HG02943 (cell line): Measurements from ENCODE around the gene KAZN.

ENCODE experiments used
- ATAC-seq: cut with Tn5 transposase; IDR thresholded peaks from one replicate; pipeline ENCODE4 v1.9.1; 2021; ENCODE audit warnings: mild to moderate bottlenecking, low read depth, moderate library complexity; ENCODE audit not compliant: unreplicated experiment

Gene KAZN

DNA sequence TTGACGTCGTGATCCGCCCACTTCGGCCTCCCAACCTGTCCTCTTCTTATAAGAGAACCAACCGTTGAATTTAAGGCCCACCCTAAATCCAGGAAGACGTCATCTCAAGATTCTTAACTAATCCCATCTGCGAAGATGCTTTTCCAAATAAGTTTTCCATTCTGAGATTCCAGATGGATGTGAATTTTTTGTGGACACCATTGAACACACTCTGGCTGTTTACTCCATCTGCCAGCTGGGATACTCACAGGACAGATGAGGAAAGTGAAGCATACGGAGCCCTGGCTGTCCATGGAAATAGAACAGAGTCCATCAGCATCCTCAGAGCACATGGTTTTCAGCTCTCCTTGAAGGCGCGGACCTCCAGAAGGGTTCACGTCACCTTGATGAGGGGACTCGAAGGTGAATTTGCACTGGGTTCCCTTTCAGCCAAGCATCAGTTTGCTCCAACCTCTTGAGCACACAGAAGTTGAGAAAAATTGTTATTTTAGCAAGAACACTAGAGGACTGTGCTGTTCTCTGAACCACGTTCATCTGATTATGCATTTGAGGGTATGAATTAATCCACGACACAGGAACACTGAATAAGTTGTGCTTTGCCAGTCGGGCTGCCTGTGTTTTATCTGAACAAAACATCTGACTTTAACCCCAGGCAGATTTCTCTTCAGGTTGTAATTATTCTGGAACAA is 68.6 kb downstream of the KAZN start:
- ATAC-seq, result no peak

DNA sequence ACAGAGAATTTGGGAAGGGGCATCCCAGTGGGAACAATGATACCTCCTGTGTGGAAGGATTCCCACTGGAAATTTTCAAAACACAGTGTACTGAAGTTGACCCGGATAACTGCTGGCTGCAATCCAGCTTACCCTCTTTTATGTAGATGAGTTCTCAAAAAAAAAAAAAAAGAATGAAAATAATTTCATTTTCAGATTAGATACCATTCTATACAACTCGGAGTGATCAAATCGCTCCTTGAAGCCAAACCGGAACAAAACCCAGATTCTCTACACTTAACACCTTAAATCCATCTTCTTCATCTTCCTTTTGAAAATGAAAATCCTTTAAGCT is 69.1 kb downstream of the KAZN start:
- ATAC-seq, result no peak

DNA sequence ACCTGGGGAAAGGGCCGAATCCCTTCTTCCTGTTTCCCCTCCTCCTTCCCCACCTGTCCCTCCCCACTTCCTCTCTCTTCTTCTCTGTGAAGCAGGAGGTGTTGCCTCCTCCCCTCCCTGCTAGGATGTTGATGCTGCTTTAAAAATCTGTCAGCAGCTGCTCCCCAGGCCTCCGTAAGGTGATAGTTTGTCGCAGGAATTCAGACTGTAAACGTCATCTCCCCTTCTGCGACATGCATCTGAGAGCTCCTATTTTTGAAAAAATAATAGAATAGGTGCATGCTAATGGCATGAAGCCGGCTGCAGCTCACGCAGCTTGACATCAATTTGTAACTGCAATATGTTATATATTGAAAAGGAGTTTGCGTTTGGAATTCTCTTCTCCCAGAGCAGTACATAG is 70.1 kb downstream of the KAZN start:
- no peak for ATAC-seq

DNA sequence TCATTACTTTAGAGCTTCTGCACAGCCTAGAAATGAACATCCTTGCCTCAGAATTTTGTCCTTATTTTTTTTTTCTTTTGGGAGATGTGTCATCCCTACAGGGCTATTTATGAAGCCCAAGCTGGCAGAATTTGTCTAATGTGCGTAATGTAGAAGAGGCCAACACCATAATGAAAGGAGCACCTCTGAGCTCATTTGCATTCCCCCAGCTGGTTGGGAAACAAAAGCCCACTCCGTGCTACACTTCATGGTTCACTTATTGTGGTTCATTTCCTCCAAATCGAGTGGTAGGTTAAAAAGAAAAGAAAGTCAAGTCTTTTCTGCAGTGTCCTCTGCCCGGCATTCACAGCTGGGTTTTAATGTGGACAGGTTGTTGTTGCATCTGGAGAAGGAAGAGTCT is 73.5 kb downstream of the KAZN start:
- ATAC-seq, result no peak

DNA sequence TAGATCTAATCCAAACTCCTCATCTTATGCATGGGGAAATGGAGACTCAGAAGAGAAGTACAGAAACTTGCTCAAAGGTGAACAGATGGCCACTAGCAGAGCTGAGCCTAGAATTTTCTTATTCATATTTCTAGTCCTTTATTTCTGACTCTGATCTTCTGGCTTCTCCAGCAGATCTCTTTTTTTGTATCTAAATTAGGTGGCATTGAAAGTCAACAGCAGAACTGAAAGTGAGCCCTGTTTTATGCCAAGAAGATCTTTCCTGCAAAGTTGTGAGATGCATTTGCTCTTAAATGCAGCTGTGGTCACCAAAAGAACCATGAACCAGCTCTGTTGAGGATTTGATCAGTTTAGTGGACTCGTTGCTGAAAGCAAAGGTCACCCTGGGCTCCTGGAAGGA is 75.5 kb downstream of the KAZN start:
- no peak for ATAC-seq

DNA sequence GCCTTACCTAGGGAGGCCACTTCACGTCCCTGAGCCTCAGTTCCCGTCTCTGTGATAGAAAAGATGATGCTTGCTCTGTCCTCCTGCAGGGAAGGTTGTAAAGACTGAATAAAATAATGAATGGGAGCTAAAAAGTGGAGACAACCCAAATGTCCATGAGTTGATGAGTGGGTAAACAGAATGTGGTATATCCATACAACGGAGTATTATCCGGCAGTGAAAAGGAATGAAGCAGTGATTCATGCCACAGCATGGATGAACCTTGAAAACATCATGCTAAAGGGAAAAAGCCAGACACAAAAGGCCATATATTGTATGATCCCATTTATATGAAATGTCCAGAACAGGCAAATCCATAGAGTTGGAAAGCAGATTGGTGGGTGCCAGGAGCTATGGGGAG is 77.9 kb downstream of the KAZN start:
- no peak for ATAC-seq

DNA sequence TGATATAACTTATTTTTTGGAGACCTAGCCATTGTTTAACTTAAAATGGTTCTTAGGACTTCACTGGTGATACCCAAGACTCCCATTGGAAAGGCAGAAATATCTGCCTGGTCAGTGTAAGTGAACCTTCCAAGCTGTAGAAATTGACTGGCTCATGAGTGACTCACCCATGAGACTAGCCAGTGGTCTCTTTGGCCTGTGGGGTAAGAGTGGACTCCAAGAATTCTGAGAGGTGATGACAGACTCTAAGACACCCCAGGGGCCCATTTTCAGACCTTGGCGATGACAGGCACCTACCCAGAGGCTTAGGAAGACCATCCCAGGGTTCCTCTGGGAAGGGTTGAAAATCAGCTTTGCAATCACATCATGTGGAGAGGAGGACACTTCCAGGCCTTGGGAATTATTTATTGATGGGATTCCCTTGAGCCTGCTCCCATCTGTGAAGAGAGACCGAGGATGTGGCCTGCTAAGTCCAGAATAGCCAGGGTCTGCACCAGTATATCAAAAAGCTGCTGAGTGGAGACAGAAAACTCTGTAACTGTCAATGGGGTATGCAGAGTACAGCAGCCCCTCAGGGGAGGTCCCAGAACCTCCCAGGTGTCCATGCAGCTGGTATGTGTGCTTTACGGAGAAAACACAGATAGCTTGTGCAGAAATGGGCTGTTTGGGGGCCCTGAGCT is 78.9 kb downstream of the KAZN start:
- ATAC-seq, result no peak

DNA sequence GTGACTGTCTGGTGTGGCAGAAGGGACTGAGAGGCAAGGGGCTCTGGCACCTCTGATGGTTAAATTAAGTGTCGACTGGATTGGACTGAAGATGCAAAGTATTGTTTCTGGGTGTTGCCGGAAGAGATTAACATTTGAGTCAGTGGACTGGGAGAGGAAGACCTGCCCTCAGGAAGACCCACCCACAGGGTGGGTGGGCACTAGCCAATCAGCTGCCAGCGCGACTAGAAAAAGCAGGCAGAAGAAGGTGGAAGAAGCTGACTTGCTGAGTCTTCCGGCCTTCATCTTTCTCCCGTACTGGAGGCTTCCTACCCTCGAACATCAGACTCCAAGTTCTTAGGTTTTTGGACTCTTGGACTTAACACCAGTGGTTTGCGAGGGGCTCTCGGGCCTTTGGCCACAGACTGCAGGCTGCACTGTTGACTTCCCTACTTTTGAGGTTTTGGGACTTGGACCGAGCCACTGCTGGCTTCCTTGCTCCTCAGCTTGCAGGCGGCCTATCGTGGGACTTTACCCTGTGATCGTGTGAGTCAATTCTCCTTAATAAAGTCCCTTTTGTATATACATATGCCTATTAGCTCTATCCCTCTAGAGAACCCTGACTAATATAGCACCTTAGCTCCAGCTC is 79.6 kb downstream of the KAZN start:
- ATAC-seq, result no peak

DNA sequence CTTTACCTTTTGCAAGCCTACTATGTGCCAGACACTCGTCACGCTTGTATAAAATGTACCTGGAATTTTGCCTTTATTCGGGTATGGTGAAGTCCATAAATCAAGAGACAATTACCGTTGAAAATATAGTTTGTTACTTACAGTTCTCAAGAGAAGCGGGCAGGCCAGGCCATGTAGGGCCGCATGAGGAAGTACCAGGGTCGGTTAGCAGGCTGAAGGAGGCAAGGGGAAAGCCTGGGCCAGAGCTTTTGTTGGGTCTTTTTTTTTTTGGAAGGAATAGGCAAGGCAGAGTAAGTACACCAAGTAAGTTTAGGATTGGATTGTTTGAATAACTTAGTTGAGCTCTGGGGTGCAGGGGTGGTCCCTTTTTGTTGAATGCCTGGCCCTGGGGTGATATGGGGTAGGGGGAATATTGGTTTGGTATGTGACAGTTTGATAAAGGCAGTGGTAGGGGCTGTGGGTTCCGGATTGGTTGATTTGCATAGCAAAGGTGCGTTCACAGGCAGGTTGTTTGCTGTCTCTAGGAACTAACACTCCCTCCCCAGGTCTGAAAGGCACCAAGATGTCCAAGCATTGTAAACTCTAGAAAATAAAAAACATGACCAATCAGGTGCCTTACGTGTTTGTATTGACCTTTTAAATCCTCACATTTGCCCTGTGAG is 80.7 kb downstream of the KAZN start:
- no peak for ATAC-seq

DNA sequence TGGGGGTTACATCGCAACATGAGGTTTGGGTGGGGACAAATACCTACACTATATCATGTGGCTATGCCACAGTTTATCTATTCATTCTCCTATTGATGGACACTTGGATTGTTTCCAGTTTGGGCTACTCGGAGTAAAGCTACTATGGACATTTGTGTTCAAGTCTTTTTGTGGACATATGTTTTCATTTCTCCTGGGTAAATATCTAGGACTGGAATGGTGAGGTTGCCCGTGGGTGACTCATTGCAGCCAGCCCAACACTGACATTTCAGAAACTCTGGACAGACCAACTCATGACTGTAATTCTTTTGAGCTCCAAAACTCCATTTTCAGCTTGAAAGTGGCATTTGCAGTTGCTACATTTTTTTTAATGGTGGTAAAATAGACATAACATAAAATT is 82.7 kb downstream of the KAZN start:
- ATAC-seq, result no peak

DNA sequence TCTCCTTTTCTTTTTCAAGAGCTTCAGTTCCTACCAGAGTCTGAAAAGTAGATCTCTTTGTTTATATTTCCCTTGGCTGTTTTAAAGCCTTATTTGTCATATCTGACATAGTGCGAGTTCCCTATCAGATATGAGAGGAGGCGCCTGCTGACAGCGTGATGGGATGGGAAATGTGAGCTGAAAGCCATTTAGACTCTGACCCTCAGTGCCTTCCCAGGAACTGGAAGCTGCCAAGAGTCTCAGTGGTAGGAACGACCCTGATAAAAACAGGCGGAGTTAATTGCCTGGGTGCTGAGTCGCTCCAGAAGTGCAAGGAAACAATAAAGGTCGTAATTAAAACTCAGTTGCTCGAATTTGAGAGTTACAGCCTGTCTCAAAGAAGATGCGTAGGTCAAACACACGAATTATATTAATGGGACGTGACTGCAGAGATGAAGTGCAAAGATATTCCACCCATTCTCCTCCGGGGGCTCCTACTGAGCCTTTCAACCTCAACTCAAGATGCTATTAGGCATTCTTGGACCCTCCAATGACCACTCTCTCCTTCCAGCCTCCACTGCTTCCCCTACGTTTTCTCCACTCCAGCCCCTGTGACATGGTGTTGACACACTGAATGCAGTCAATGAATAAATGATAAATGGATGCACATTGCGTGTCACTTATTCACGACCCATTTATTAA is 84.6 kb downstream of the KAZN start:
- ATAC-seq, result no peak

DNA sequence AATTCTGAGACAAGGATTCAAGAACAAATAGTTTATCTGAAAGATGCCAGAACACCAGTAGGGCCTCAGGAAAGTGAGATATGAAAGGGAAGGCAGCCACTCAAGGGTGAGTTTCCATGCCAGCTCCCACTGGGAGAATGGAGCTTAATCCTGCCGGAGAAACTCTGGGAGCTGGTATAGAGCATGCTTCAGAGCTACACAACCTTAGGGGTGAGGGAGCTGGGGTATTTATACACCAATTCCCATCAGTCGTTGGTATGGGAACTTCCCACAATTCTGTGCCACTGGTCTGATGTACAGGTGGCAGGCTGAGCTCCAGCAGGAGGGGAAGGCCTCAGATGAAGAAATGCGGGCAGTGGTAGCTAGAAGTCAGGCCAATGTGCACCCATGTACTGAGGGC is 86.6 kb downstream of the KAZN start:
- ATAC-seq, result no peak

DNA sequence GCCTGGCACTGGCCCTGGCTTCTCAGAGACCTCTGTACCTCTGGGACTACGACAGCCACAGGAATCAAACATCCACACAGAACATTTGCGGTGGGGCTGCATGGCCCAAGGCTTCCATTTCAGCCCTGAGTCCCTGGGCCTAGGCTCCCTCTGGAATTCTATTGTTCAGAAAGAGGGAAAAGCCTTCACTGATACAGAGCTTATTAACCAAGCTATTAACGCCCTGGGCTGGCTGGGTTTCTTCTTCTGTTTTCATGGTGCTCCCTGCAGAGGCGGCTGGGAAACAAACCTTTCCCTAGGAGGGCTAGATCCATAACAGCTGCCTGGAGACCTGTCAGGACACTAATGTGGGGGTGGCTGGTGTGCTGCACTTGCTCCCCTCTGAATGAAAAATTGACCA is 88.2 kb downstream of the KAZN start:
- no peak for ATAC-seq

DNA sequence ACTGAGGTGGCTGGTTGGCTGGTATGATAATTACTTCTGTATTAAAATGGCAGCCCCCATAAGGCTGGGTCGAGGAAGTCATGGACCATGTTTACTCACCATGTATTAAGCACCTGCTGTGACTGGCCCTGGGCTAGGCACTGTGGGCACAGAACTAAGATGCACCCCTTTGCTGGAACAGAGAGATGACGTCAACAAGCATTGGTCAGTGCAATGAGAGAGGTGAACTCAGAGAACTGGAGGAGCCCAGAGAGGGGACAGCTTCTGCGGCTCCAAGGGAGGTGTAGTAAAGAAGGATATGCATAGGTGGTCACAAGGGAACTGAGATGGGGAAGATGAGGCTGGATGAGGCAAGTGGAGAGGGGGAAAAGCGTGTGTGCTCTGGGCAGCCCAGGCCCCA is 88.7 kb downstream of the KAZN start:
- ATAC-seq, result no peak

DNA sequence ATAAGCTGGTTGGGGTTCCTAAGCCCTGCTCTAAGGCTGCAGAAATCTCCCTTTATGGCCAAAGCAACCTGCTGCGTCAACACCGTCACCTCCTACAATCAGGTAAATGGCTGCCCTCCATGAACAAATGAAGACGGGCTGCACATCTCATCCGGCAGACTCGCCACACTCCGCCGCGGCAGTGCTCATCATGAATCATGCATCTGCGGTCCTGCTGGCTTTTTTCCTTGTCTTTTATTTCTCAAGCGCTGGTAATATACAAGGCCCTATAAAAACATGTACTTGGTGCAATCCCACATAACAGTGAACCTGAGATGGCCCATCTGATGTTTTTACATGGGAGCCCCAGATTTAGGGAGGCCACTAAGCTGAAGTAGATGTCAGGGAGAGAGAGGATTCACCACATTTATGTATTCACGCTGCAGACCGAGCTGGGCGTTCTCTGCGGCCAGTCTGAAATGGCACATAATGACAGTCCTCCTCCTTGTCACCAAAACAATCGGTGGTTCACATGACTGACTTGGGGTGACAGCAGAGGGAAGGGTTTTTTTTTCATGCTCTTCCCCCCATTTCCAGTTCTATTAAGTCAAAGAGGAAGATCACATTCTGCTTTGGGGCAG is 91.6 kb downstream of the KAZN start:
- ATAC-seq, result no peak

DNA sequence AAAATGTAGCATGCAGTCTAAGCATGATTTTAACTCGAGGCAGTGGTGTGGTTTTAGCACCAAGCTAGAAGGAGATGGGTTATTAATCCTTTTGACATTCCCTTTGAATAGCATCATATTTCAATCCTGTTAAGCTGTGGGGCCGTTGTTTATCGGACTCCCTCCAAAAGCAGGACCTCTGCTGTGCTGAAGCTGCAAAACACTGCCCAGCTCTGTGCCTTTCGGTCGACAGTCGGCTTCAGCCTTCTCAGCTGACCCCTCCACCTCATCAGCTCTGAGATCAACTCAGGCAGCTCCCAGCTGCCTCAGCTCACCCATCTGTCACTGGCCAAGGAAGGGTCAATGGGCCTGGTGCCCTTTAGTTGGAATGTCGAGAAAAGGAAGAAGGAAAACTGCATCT is 95.5 kb downstream of the KAZN start:
- no peak for ATAC-seq

DNA sequence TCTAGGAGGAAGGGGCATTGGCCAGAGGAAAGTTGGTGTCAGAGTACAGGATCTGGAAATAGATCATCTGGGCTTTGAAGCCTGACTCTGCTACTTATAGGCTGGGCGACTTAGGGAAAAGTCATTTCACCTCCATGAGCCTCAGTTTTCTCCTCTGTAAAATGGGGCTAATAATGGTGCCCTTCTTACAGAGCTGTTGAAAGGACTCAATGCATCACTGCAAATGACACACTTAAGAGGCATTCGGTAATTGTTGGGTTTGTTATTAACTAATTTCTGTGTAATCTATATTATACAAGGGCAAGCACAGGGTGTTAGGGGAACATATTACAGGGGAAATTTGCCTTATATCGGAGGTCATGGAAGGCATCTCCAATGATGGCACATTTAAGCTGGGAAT is 96.1 kb downstream of the KAZN start:
- no peak for ATAC-seq

DNA sequence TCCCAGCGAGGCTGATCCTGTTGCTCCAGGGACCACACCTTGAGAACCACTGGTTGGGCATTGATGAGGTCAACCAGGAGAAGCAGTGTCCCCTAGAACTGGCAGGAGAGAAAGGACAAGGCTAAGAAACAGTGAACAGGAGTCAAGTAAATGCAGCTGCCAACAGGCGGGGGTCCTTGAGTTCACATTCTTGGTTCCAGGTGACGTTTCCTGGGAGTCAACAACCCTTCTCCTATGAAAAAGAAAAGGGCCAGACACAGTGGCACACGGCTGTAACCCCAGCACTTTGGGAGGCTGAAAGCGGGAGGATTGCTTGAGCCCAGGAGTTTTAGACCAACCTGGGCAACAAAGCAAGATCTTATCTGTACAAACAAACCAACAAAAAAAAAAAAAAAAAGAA is 98.3 kb downstream of the KAZN start:
- no peak for ATAC-seq

DNA sequence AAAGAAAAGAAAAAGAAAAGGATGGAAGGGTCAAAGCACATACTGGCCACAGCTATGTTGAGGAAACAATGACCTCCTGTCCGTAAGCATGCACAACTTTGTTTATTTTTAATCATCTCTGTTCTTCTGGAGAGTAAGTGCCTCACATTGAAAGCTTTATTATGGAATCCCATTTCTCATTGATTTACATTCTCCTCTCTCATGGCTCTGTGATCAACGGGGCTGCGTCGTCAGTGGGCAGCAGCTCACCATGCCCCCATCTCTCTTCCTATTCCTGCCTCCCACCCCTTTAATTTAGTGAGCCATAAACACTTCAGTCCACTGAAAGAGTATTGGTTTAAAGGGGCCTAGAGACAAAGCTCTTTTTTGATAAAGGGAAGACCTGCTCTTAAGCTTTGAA is 98.9 kb downstream of the KAZN start:
- no peak for ATAC-seq

DNA sequence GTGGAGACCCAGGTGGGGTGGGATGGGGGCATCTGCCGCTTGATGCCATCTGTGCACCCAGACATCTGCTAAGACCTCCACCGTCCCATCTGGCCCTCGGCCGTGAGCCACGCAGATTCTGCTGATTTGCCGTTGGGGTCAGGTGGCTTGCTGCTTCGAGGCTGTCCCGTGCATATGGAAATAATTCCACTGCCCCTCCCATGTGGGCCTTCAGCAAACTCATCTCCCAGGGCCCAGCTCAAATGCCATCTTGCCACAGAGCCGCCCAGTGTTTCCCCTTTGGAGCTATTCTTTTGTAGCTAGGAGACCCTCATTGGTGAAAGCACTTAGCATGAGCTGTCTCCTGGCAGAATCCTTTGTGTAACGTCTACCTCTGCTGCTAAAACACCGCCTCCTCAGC is 99.8 kb downstream of the KAZN start:
- no peak for ATAC-seq

DNA sequence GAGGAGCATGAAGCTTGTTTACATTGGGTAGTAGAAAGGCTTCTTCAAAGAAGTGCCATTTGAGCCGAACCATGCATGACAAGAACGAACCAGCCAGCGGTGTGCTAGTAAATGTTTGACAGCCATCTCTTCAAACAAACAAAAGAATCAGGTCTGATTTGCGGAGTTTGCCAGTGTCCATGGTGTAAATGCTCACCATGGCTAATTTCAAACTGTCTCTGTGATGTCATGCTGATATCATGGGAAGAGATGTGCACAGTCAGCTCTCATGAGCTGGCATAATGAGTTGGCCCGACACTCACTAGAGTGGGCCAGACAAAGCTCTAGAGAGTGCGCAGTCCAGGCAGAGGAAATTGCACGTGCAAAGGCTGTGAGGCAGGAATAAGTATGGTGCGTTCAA is 101.1 kb downstream of the KAZN start:
- ATAC-seq, result no peak
